ENCODE results near the gene LACRT.

DNA sequence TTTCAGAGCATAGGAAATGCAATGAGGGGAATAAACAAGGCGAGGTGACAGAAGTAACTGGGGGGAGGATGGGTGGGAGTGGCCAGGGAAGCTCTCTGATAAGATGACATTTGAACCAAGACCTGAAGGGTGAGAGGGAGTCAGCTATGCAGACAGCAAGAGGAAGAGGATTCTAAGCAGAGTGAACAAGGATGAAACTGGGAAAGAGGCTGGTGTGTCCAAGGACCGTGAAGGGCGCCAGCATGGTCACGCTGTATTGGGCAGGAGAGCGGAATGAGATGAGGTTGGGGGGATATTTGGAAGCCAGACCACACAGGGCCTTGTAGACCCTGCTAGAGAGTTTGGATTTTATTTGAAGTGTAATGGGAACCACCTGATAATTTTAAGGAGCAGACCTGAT, 35.7 kb downstream of the LACRT start:
- TF ChIP-seq, protein P1, sequence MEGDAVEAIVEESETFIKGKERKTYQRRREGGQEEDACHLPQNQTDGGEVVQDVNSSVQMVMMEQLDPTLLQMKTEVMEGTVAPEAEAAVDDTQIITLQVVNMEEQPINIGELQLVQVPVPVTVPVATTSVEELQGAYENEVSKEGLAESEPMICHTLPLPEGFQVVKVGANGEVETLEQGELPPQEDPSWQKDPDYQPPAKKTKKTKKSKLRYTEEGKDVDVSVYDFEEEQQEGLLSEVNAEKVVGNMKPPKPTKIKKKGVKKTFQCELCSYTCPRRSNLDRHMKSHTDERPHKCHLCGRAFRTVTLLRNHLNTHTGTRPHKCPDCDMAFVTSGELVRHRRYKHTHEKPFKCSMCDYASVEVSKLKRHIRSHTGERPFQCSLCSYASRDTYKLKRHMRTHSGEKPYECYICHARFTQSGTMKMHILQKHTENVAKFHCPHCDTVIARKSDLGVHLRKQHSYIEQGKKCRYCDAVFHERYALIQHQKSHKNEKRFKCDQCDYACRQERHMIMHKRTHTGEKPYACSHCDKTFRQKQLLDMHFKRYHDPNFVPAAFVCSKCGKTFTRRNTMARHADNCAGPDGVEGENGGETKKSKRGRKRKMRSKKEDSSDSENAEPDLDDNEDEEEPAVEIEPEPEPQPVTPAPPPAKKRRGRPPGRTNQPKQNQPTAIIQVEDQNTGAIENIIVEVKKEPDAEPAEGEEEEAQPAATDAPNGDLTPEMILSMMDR (IDR thresholded peaks at IDR 0.05) = no peak
- TF ChIP-seq ZFX (IDR thresholded peaks at IDR 0.05; ENCODE audit: borderline replicate concordance) = no peak
